ENCODE measurements around the gene PWP2.
"Not testable (repeated sequence)": the region's sequence is repeated elsewhere in the genome, so short reads cannot be mapped to it uniquely, and the experiment has no call there.

The PWP2 gene

DNA sequence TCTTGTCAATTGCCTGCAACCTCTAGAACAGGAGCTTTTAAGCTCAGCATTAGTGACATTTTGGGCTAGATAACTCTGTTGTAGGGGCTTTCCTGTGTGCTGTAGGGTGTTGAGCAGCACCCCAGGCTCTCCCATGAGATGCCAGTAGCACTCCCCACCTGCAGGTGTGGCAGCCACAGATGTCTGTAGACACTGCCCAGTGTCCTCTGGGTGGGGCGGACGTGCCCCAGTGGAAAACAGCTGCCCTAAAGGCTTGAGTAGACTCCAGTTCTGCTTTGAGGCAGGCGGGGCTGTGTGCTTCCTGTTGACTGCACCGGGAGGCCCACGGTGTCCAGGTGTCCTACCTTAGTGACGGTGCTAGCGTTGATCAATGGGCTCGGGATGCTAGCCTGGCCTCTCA lies 16.9 kb upstream of the PWP2 start:
- no peak overlapping the region for H3K27ac ChIP-seq
- TF ChIP-seq, protein P1, sequence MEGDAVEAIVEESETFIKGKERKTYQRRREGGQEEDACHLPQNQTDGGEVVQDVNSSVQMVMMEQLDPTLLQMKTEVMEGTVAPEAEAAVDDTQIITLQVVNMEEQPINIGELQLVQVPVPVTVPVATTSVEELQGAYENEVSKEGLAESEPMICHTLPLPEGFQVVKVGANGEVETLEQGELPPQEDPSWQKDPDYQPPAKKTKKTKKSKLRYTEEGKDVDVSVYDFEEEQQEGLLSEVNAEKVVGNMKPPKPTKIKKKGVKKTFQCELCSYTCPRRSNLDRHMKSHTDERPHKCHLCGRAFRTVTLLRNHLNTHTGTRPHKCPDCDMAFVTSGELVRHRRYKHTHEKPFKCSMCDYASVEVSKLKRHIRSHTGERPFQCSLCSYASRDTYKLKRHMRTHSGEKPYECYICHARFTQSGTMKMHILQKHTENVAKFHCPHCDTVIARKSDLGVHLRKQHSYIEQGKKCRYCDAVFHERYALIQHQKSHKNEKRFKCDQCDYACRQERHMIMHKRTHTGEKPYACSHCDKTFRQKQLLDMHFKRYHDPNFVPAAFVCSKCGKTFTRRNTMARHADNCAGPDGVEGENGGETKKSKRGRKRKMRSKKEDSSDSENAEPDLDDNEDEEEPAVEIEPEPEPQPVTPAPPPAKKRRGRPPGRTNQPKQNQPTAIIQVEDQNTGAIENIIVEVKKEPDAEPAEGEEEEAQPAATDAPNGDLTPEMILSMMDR (conservative IDR thresholded peaks at IDR 0.05) = no peak

DNA sequence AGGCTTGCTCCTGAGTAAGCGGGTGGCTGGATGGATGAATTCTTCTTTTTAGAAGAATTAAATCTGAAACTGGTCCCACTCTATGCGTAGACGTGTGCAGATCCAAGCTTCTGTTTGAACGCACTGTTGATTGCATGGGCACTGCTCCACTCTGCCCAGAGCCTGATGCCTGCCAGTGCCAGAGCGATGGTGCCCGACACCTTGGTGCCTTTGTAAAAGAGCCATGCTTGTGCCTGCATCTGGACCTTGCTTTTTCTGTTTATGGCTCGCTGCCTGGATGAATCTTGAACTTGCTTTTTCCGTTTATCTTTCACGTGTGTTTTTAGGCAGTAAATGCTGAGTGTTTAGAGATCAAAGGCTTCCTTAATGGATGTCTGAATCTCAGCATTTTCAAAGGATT lies 15.0 kb upstream of the PWP2 start:
- TF ChIP-seq, protein P1 (conservative IDR thresholded peaks at IDR 0.05) = no peak
- no peak overlapping the region for H3K27ac ChIP-seq

DNA sequence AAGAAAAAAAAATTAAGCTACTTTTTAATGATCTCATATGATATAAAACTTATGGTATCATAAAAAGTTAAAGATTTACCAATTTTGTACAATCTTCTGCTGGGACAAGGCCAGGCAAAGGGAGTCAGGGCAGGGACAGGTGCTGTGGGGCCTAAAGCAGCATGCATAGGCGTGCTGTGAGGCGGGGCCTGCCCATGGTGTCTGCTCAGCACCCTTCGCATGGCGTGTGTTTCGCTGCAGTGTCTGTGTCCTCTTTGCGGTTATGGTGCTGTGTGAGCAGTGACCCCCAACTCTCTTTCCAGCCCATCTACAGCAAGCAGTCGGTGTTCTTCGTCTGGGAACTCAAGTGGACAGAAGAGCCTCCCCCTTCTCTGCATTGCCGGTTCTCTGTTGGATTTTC lies 13.4 kb upstream of the PWP2 start:
- H3K27ac ChIP-seq = no peak overlapping the region
- TF ChIP-seq, protein P1 (conservative IDR thresholded peaks at IDR 0.05) = no peak

DNA sequence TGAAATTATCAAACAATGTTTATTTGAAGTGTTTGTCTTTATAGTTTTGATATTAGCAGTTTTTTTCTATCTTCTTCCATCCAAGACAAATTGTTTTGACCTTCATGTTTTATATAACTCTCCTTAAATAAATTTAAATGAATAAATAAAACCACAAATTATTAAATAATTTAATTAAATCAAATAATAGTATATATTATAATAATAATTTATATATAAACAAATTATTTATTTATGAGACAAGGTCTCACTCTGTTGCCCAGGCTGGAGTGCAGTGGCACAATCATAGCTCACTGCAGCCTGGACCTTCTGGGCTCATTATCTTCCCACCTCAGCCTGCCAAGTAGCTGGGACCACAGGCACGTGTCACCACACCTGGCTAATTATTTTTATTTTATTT lies 12.4 kb upstream of the PWP2 start:
- TF ChIP-seq, protein P1 (conservative IDR thresholded peaks at IDR 0.05) = no peak

DNA sequence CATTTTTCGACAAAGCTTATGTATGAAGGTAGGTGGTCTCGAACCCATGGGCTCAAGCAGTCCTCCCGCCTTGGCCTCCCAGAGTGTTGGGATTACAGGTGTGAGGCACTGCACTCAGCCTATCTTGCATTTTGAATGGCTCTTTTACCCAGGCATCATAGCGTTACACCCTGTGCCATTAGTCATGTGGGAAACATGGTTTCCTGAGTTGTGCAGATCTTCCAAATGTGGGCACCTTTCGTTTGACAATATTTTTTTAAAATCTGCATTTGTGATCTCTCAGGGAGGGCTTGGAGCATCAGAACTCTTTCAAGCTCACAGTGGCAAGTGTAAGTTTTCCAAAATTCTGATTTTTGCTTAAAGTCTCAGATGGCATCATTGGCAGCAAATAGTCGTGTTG lies 8.7 kb upstream of the PWP2 start:
- not testable (repeated sequence) for H3K27ac ChIP-seq

More for the DNA sequence above, 12.4 kb upstream of the PWP2 start:
- no peak overlapping the region for H3K27ac ChIP-seq

DNA sequence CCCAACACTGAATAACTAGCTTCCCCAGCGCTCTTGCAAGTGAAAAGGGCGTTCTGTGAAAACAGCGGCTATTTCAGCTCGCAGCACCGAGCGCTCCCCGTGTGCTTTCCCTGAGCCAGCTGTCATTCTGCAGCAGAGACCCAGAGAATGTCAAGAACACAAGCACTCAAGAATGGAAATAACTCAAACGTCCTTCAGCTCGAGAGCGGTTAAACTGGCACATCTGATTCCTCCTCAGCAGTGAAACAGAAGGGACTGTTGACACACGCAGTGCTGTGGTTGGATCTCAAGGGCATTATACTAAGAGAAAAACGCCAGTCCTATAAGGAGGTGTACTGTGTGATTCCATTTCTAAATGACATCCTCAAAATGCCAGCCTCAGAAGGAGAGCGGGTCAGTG lies 8.2 kb upstream of the PWP2 start:
- H3K27ac ChIP-seq = not testable (repeated sequence)

DNA sequence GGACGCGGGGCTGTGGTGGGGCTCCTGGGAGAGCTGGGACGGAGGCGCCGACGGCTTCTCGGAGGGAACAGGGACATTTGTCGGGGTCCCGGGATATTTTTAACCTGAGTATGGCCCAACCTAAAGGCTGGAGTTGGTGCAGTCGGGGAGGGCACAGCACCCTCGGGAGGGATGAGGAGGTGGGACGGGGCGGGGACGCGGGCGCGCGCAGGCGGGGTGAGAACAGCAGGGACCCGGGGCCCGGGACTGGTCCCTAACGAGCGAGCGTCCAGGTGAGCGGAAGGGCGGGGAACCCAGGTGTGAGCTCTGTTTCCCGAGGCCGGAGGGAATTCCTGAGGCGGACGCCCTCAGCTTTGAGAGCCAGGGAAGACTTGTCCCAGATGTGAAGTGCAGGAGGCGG lies 390 bp downstream of the PWP2 start:
- H3K27ac ChIP-seq = not testable (repeated sequence)

DNA sequence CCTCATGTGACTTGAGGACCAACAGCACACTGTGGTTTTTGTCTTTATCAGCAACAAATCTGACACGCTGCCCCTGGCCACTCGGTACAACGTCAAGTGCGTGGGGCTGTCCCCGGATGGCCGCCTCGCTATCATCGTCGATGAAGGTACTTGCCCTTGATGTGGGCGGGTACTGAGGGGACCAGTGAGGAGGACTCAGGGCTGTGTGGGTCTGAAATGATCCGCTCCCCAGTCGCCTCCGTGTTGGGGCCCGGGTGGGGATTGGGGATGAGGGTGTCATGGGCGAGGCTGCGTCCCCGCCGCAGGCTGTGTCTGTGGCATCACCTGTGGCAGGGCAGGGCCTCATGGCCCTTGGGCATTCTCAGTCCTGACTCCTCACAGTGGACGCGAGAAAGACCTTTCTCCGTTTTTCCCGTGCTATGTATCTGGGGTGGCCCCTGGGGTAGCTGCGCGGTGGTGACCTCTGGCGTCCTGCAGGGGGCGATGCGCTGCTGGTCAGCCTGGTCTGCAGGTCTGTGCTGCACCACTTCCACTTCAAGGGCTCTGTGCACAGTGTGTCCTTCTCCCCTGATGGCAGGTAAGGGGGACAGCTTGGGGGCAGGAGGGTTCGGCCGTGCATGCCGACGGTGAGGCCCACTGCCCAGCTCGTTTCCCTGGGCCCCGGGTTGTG lies 6.6 kb downstream of the PWP2 start:
- not testable (repeated sequence) for H3K27ac ChIP-seq

DNA sequence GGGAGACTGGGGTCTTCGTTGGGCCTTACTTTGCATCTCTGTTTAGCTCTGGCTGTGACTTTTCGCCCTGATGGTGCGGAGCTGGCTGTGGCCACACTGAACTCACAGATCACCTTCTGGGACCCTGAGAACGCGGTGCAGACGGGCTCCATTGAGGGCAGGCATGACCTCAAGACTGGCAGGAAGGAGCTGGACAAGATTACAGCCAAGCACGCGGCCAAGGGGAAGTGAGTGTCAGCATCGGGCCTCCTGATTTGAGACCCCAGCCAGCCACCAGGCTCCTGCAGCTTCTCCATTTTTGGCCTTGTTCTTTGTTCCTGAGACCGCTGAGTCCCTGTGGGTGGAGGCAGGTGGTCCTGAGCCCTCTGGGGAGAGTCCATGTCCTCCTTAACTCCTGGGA lies 14.9 kb downstream of the PWP2 start:
- not testable (repeated sequence) for H3K27ac ChIP-seq

DNA sequence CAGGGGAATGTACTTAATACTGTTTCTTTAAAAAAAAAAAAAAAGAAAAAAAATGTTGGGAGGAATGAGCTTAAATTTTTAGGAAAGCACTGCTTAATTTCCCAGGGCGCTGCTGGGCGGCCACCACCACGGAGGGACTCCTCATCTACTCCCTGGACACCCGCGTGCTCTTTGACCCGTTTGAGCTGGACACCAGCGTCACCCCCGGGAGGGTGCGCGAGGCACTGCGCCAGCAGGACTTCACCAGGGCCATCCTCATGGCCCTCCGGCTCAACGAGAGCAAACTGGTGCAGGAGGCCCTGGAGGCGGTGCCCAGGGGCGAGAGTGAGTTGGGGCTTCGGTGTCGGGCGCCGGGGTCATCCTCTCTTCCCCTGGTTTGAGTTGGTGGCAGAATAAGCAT lies 20.6 kb downstream of the PWP2 start:
- H3K27ac ChIP-seq = not testable (repeated sequence)

DNA sequence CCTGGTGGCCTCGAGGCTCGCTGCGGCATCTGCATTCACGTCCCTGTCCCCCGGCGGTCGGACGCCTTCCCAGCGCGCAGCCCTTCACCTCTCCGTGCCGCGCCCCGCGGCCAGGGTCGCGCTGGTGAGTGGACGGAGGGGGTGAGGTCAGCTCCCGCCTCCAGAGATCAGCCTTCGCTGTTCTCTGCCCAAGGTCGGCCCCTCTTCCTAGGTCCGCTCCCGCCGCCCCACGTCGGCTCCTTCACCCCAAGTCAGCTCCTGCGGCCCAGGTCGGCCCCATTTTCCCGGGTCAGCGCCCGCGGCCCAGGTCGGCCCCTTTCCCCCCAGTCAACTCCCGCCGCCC lies 26.5 kb downstream of the PWP2 start:
- not testable (repeated sequence) for H3K27ac ChIP-seq

DNA sequence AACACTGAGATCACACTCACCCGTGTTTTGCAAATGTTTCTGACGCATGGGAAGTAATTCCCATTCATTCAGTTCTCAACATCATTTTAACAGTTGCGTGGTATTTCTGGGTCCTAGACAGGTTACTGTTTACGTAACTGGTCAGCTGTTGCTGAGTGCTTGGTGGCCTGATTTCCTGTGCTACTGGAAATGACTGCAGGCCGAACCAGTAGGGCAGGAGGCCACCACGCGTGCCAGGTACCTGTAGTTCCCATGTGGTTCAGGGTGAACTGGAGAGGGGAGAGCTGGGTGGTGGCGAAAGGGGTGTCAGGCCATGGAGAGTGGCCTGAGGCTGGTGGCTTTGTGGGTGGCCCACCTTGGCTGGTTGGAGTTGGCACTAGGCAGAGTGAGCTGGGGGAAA lies 27.5 kb downstream of the PWP2 start:
- not testable (repeated sequence) for H3K27ac ChIP-seq

DNA sequence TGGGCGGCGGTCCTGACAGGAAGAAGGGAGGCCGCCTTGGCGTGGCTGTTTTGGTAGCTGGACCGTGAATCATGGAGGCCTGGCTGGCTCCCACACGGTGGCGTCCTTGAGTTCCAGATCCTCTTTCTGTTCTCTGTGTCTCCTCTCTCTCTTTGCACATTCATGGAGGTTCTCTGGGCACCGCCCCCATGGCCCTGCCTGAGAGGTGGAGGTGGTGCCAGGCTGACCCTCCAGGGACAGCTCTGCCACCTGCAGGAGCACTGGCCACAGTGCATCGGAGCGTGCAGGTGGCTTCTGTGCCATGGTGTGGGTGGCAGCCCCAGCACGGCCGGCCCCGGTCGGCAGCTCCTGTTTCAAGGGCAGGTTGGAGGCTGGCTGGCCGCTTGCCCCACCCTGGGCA lies 30.8 kb downstream of the PWP2 start:
- not testable (repeated sequence) for H3K27ac ChIP-seq

DNA sequence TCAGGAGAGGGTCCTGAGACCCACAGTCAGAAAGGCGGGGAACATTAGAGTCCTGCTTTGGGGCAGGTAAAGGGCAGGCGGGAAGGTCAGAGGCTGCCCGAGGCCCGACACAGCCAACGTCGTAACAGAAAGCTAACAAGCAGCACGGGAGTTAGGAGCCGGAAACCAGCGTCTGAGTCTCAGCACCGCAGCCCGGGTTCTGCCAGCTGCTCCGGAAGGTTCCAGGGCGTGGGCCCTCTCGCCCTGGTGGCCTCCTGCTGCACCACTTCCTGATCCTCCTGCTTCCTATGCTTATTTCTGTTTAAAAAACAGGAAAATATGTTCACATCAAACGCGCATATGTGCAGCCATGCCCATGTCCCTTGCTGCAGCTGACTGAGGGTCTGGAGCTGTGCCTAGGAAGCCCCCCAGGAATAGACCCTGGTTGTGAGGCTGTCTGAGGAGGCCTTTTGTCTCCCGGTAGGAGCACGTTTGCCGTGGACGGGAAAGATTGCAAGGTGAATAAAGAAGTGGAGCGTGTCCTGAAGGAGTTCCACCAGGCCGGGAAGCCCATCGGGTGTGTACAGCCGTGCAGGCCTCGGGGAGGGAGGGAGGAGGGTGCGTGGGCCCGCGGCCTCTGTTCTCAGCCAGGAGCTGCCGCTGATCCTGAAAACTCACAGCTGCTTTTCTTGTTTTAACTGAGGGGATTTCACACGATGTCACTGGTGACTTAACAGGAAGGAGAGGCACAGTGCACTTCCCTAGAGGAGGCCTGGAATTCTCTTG lies 32.8 kb downstream of the PWP2 start:
- not testable (repeated sequence) for H3K27ac ChIP-seq

DNA sequence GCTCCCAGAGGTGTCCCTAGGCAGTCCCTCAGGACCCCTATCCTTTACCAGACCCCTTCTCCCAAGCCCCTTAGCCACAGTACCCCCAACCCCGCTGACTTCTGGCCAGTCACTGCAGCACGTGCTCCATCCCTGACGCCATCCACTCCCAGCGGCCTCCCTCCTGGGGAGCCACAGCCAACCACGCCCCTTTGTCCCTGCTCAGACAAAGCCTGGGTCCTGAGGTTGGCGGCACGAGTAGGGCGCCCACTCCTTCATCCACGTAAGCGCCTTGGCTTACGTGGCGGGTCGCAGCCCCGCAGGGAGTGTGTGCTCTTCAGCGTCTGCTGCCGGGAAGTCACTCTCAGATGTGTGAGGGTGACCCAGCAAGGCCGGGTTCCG lies 33.3 kb downstream of the PWP2 start:
- H3K27ac ChIP-seq = not testable (repeated sequence)

DNA sequence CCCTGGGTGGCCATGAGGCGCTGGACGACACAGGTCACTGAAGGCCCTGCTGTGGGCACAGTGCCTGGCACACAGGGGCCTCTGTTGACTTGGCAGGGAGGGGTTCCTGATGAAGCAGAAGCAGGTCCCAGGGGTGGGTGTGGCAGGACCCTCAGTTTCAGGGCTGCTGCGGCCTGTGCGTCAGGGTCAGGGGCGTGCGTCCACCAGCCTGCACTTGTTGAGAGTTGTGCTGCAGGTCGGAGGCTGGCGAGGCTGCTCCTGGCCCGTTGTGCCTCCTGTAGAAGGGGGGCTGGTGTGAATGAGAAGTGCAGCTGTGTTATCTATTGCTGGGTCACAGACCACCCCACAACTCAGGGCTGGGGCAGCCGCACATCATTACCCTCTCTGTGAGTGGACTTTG lies 35.3 kb downstream of the PWP2 start:
- not testable (repeated sequence) for H3K27ac ChIP-seq

DNA sequence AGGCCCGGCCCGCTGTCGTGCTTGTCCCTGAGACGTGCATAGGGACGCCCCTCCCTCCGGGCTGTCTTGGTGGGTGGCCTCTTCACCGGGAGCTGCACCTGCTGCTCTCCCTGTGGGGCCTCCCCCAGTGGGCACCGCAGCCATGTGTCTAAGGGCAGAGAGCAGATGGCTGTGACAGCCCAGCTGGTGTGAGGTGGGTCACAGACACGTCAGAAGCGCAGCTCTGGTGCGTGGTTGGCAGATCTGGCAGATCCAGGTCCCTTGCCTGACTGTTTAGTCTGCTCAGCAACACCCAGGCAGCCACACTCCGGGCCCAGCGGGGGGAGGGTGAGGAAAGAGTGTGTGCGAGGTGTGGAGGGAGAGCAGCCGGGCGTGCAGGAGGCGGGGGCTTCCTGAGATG lies 36.2 kb downstream of the PWP2 start:
- H3K27ac ChIP-seq = not testable (repeated sequence)
